Measurements from ENCODE around the gene PMFBP1.

DNA sequence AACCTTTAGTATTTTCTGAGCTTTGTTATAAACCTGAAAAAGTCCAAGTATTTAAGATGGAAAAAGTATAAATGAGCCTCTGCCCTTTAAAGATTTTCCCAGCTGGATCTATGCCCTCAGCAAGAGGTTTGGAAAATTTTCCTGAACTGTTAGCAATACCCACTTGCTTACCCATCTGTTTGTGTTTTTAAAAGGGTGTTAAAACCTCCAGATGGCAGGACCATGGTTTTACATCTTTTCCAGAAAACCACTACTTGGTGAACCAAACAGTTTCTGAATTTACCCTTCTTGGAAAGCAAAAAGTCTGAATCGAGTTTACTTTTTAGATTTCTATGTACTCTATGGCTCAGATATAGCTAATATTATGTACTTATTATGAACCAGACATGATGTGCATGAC lies 719 bp downstream of the PMFBP1 start:
- TF ChIP-seq, protein P1, sequence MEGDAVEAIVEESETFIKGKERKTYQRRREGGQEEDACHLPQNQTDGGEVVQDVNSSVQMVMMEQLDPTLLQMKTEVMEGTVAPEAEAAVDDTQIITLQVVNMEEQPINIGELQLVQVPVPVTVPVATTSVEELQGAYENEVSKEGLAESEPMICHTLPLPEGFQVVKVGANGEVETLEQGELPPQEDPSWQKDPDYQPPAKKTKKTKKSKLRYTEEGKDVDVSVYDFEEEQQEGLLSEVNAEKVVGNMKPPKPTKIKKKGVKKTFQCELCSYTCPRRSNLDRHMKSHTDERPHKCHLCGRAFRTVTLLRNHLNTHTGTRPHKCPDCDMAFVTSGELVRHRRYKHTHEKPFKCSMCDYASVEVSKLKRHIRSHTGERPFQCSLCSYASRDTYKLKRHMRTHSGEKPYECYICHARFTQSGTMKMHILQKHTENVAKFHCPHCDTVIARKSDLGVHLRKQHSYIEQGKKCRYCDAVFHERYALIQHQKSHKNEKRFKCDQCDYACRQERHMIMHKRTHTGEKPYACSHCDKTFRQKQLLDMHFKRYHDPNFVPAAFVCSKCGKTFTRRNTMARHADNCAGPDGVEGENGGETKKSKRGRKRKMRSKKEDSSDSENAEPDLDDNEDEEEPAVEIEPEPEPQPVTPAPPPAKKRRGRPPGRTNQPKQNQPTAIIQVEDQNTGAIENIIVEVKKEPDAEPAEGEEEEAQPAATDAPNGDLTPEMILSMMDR (conservative IDR thresholded peaks at IDR 0.05; ENCODE audit: low read depth, low read length), result no peak
- TF ChIP-seq MAFK (IDR thresholded peaks at IDR 0.05; ENCODE audit: low read depth, low read length), result no peak

All from IMR-90 (cell line).